Left forelimb (tissue), 1 donor: Measurements from ENCODE around the gene PCDH9.

Experiments used
- DNase-seq: peaks from one replicate; pipeline ENCODE4 v3.0.0-alpha.2; 2018; ENCODE audit warnings: low spot score

The PCDH9 gene

GRCh38 chr13:66971004-66971403, 259.1 kb downstream of the PCDH9 start:
- DNase-seq = no peak

GRCh38 chr13:66969291-66969690, 260.8 kb downstream of the PCDH9 start:
- DNase-seq = no peak

GRCh38 chr13:66967811-66968597, 262.1 kb downstream of the PCDH9 start:
- DNase-seq = no peak

GRCh38 chr13:66965181-66965580, 265.0 kb downstream of the PCDH9 start:
- DNase-seq = no peak

GRCh38 chr13:66962953-66963352, 267.2 kb downstream of the PCDH9 start:
- no peak for DNase-seq

GRCh38 chr13:66958611-66959010, 271.5 kb downstream of the PCDH9 start:
- no peak for DNase-seq

- DNase-seq = no peak
Observed at GRCh38 chr13:66952507-66952906, 277.6 kb downstream of the PCDH9 start.

GRCh38 chr13:66951426-66951825, 278.7 kb downstream of the PCDH9 start:
- no peak for DNase-seq

- no peak for DNase-seq
Observed at GRCh38 chr13:66950666-66951065, 279.5 kb downstream of the PCDH9 start.

- DNase-seq = no peak
Observed at GRCh38 chr13:66948910-66949309, 281.2 kb downstream of the PCDH9 start.

GRCh38 chr13:66943530-66943929, 286.6 kb downstream of the PCDH9 start:
- DNase-seq = no peak

- DNase-seq = no peak
Observed at GRCh38 chr13:66940113-66940512, 290.0 kb downstream of the PCDH9 start.

- no peak for DNase-seq
Observed at GRCh38 chr13:66937423-66937822, 292.7 kb downstream of the PCDH9 start.

GRCh38 chr13:66933994-66934393, 296.1 kb downstream of the PCDH9 start:
- no peak for DNase-seq

- DNase-seq = no peak
Observed at GRCh38 chr13:66933527-66933926, 296.6 kb downstream of the PCDH9 start.

- no peak for DNase-seq
Observed at GRCh38 chr13:66927562-66927961, 302.6 kb downstream of the PCDH9 start.

- no peak for DNase-seq
Observed at GRCh38 chr13:66926851-66927524, 303.1 kb downstream of the PCDH9 start.

- DNase-seq = no peak
Observed at GRCh38 chr13:66926200-66926850, 303.8 kb downstream of the PCDH9 start.

GRCh38 chr13:66922444-66922843, 307.7 kb downstream of the PCDH9 start:
- no peak for DNase-seq

GRCh38 chr13:66921437-66921836, 308.7 kb downstream of the PCDH9 start:
- DNase-seq = no peak

- DNase-seq = no peak
Observed at GRCh38 chr13:66915596-66916185, 314.4 kb downstream of the PCDH9 start.

- no peak for DNase-seq
Observed at GRCh38 chr13:66914155-66914554, 316.0 kb downstream of the PCDH9 start.
